Measurements from ENCODE around the gene SLC44A3. TPM values are rescaled to one million over a fixed set of nuclear protein-coding genes. Genes with fewer than 3 reads are reported as not detected.

The SLC44A3 gene
- total RNA-seq, 1 donor from 2014 or later, result 0.20 TPM

- DNase-seq (ENCODE audit: low read depth, low spot score), result no peak
These were observed 21.0 kb upstream of the SLC44A3 start for GRCh38 chr1:94799206-94799605.

GRCh38 chr1:94801919-94802546 lies 18.1 kb upstream of the SLC44A3 start:
- peak; percentile 24 for DNase-seq (ENCODE audit: low read depth, low spot score)

- DNase-seq (ENCODE audit: low read depth, low spot score), result no peak
These were observed 17.1 kb upstream of the SLC44A3 start for GRCh38 chr1:94803106-94803505.

GRCh38 chr1:94803517-94804441 lies 16.4 kb upstream of the SLC44A3 start:
- DNase-seq (ENCODE audit: low read depth, low spot score), result no peak

GRCh38 chr1:94804442-94804837 lies 15.7 kb upstream of the SLC44A3 start:
- no peak for DNase-seq (ENCODE audit: low read depth, low spot score)

- DNase-seq (ENCODE audit: low read depth, low spot score), result no peak
These were observed 14.2 kb upstream of the SLC44A3 start for GRCh38 chr1:94805912-94806311.

GRCh38 chr1:94806441-94806871 lies 13.7 kb upstream of the SLC44A3 start:
- DNase-seq (ENCODE audit: low read depth, low spot score), result no peak

- DNase-seq (ENCODE audit: low read depth, low spot score), result no peak
These were observed 12.2 kb upstream of the SLC44A3 start for GRCh38 chr1:94807742-94808491.

GRCh38 chr1:94808669-94809068 lies 11.5 kb upstream of the SLC44A3 start:
- DNase-seq (ENCODE audit: low read depth, low spot score), result no peak

- DNase-seq (ENCODE audit: low read depth, low spot score), result no peak
These were observed 7.2 kb upstream of the SLC44A3 start for GRCh38 chr1:94812985-94813384.

GRCh38 chr1:94816030-94816429 lies 4.1 kb upstream of the SLC44A3 start:
- no peak for DNase-seq (ENCODE audit: low read depth, low spot score)

GRCh38 chr1:94817712-94818111 lies 2.4 kb upstream of the SLC44A3 start:
- DNase-seq (ENCODE audit: low read depth, low spot score), result no peak

- DNase-seq (ENCODE audit: low read depth, low spot score), result no peak
These were observed 766 bp upstream of the SLC44A3 start for GRCh38 chr1:94819238-94819944.

GRCh38 chr1:94820936-94821335 lies 779 bp downstream of the SLC44A3 start:
- DNase-seq (ENCODE audit: low read depth, low spot score), result no peak

GRCh38 chr1:94821636-94822305 lies 1.6 kb downstream of the SLC44A3 start:
- no peak for DNase-seq (ENCODE audit: low read depth, low spot score)

GRCh38 chr1:94823116-94823515 lies 3.0 kb downstream of the SLC44A3 start:
- DNase-seq (ENCODE audit: low read depth, low spot score), result no peak

GRCh38 chr1:94825936-94826335 lies 5.8 kb downstream of the SLC44A3 start:
- no peak for DNase-seq (ENCODE audit: low read depth, low spot score)

GRCh38 chr1:94827434-94827833 lies 7.3 kb downstream of the SLC44A3 start:
- no peak for DNase-seq (ENCODE audit: low read depth, low spot score)

- DNase-seq (ENCODE audit: low read depth, low spot score), result no peak
These were observed 8.1 kb downstream of the SLC44A3 start for GRCh38 chr1:94828251-94828650.

GRCh38 chr1:94831641-94832040 lies 11.5 kb downstream of the SLC44A3 start:
- no peak for DNase-seq (ENCODE audit: low read depth, low spot score)

- no peak for DNase-seq (ENCODE audit: low read depth, low spot score)
These were observed 12.3 kb downstream of the SLC44A3 start for GRCh38 chr1:94832446-94832845.
